Loucy (cell line): ENCODE results near the gene IGSF22.

Source experiments
- CTCF ChIP-seq: fragments of 200-600 bp; sonication (generic); conservative IDR thresholded peaks from 2 replicates; pipeline ENCODE4 v1.5.1; 2014; ENCODE audit warnings: mild to moderate bottlenecking, antibody characterized with exemption, low read length
- EZH2phosphoT487 ChIP-seq: fragments of 200-600 bp; IDR thresholded peaks from 2 replicates; pipeline ENCODE4 v1.6.1; 2018; ENCODE audit warnings: antibody characterized with exemption, mild to moderate bottlenecking, moderate library complexity, borderline replicate concordance

GRCh38 chr11:18741783-18742182 lies 15.8 kb upstream of the IGSF22 start:
- peak; percentile 34 for TF ChIP-seq CTCF
- TF ChIP-seq EZH2phosphoT487 = no peak
